ENCODE results near the gene GRID1.

Gene GRID1

DNA sequence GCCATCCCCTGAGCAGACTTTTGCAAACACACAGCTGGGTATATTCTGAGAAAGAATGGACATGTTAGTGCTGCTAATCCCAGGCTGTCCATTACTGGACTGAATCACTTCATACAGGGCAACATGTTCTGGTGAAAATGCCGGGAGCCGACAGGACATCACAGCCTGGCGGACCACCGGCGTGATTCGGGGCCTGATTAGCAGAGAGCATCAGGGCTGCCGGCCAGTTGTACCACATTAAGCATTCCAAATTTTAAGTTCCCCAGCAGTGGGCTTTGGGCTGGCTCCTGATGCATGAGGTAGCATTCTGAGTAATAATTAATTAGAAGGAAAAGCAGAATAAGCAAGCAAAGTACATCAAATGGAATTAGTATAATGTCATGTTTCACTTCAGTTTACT lies 229.0 kb downstream of the GRID1 start:
- TF ChIP-seq, protein P1, sequence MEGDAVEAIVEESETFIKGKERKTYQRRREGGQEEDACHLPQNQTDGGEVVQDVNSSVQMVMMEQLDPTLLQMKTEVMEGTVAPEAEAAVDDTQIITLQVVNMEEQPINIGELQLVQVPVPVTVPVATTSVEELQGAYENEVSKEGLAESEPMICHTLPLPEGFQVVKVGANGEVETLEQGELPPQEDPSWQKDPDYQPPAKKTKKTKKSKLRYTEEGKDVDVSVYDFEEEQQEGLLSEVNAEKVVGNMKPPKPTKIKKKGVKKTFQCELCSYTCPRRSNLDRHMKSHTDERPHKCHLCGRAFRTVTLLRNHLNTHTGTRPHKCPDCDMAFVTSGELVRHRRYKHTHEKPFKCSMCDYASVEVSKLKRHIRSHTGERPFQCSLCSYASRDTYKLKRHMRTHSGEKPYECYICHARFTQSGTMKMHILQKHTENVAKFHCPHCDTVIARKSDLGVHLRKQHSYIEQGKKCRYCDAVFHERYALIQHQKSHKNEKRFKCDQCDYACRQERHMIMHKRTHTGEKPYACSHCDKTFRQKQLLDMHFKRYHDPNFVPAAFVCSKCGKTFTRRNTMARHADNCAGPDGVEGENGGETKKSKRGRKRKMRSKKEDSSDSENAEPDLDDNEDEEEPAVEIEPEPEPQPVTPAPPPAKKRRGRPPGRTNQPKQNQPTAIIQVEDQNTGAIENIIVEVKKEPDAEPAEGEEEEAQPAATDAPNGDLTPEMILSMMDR (conservative IDR thresholded peaks at IDR 0.05): no peak
- no peak overlapping the region for H3K27ac ChIP-seq

DNA sequence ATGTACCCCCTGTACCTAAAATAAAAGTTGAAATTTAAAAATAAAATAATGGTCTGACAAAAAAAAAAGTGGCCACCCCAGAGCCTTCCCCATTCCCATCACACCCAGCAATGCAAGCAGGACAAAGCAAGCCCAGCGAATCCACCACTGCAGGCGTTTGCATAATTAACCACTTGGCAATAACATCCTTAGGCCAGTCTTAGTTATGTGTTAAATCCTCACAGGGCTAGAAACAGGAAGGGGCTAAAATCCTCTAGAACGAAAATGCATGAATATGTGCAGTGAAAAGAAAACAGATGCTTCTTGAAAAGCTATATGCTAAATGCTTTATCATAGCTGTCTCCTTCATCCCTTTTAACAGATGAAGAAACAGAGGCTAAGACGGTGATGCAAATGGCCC lies 229.7 kb downstream of the GRID1 start:
- H3K27ac ChIP-seq: no peak overlapping the region
- TF ChIP-seq, protein P1 (conservative IDR thresholded peaks at IDR 0.05): no peak

DNA sequence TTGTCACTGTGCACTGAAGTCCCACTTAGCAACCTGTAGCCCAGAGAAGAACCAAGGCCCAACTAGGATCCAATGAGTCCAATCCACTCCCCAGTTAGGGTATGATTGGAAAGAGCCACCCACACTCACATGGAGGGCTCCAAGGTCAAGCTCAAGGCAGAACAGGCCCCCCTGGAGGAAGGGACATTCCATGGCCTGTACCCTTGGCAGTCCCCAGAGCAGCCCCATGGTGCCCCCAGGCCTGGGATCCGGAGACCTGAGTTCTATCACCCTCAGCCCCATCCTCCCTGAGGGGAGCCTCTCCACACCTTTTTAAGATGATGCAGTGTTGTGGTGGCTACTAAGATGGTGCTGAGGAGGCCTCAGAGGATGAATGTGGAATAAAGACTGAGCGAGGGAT lies 231.4 kb downstream of the GRID1 start:
- TF ChIP-seq, protein P1 (conservative IDR thresholded peaks at IDR 0.05): no peak

DNA sequence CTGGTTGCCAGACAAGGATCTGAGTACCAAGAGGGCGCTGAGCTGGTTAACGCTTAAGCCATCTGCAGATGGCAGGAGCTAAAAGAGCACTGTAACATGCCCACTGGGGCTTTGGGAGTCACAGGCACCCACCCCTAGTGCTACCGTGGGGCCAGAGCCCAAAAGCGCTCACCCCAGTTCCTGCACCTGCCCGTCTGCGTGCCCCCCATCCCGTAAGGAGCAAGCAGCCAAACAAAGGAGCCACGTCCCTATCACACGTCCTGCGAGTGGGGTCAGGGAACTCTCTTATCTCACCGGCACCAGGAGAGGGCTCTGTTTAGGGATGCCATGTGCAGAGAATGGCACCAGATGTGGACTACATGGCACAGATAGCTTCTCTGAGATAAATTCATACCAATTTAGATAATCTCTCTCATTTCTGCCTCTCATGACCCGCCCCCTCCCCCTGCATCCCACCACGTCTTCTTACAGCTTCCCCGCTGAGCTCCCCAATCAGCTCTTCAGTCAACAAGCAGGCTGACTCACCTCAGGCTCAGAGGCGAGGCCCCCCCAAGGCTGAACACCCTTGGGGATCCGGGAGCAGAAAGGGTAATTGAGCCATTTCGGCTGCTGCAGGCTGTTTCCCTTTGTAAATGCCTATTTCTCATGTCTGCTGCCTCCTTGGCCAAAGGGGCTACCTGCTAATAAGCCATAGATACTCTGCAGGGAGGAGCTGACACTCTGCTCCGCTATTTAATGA lies 235.7 kb downstream of the GRID1 start:
- TF ChIP-seq, protein P1 (conservative IDR thresholded peaks at IDR 0.05): no peak

More for the DNA sequence above, 231.4 kb downstream of the GRID1 start:
- no peak overlapping the region for H3K27ac ChIP-seq

DNA sequence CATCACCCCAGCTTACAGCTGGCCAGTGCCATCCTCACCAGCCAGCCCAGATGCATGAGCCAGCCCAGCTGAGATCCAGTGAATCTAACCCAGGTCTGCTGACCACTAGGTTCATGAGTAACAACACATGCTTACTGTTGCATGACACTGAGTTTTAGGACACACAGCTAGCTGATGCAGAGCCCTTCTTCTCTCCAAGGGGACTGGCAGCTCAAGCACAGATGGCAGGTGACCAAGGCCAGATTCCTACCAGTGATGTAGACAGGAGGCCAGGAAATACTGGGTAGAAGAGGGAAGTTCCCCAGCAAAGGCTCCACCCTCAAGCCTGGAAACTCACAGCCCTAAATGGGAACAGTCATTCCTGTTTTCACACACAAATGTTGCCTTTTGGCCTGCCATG lies 236.6 kb downstream of the GRID1 start:
- no peak overlapping the region for H3K27ac ChIP-seq
- TF ChIP-seq, protein P1 (conservative IDR thresholded peaks at IDR 0.05): no peak

More for the DNA sequence above, 235.7 kb downstream of the GRID1 start:
- no peak overlapping the region for H3K27ac ChIP-seq

DNA sequence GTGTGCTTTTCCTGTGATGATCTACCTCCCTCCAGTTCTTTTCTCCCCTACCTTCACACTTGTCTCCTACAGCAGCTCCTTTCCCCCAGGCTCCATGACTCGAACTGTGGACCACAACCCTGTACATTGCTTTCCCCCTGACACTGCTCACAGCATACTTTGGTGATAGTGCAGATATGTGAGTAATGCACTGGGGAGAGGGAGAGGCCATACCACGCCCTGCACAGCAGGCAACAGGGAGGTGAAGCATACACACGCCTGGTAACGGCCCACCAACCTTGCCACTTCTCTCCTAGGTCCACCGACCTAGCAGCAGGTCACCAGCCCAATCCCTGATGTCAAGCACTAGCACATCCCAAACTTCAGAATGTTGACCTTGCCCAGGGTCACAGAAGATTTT lies 238.2 kb downstream of the GRID1 start:
- H3K27ac ChIP-seq: no peak overlapping the region
- TF ChIP-seq, protein P1 (conservative IDR thresholded peaks at IDR 0.05): no peak

DNA sequence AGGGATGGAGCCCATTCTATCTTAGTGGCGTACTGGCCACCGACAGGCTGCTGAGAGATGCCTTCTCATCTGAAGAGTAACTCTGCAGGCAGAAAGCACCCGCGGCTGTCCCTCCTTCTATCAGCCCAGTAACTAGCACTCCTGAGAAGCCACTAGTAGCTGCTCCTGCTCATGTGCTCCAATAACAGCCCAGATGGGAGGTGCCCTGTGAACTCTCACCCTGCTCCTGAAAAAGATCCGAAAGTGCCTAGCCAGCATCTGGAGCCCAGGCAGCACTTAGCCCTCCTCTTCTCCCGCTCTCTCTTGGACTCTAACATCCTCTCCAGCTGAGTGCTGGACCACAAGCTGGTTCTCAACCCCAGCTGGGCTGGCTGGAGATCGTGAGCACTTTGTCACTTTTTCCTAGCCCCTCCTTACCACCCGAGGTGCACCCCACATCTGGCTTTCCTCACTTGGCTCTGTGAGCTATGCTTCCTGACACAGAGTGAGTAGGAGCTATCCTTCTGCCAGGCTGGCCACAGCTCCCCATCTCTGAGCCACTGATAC lies 239.2 kb downstream of the GRID1 start:
- TF ChIP-seq, protein P1 (conservative IDR thresholded peaks at IDR 0.05): no peak
- H3K27ac ChIP-seq: no peak overlapping the region
